ENCODE results near the gene GLI1.
"Not testable (repeated sequence)": the region's sequence is repeated elsewhere in the genome, so short reads cannot be mapped to it uniquely, and the experiment has no call there.

Gene GLI1

GRCh38 chr12:57500213-57500612, 40.6 kb downstream of the GLI1 start:
- DNase-seq = no peak

- not testable (repeated sequence) for DNase-seq
Observed at GRCh38 chr12:57502311-57502969, 42.9 kb downstream of the GLI1 start.

- not testable (repeated sequence) for DNase-seq
Observed at GRCh38 chr12:57506541-57506940, 47.0 kb downstream of the GLI1 start.

GRCh38 chr12:57507796-57508195, 48.2 kb downstream of the GLI1 start:
- not testable (repeated sequence) for DNase-seq

GRCh38 chr12:57511161-57511560, 51.6 kb downstream of the GLI1 start:
- no peak for DNase-seq

- no peak for DNase-seq
Observed at GRCh38 chr12:57511588-57512325, 52.2 kb downstream of the GLI1 start.

- no peak for DNase-seq
Observed at GRCh38 chr12:57512665-57513064, 53.1 kb downstream of the GLI1 start.

- no peak for DNase-seq
Observed at GRCh38 chr12:57513266-57513665, 53.7 kb downstream of the GLI1 start.

GRCh38 chr12:57513677-57514076, 54.1 kb downstream of the GLI1 start:
- not testable (repeated sequence) for DNase-seq

- DNase-seq = not testable (repeated sequence)
Observed at GRCh38 chr12:57514246-57514645, 54.7 kb downstream of the GLI1 start.

GRCh38 chr12:57514720-57515407, 55.3 kb downstream of the GLI1 start:
- no peak for DNase-seq

- DNase-seq = no peak
Observed at GRCh38 chr12:57515408-57515933, 55.9 kb downstream of the GLI1 start.

GRCh38 chr12:57515934-57516541, 56.5 kb downstream of the GLI1 start:
- no peak for DNase-seq

- no peak for DNase-seq
Observed at GRCh38 chr12:57516617-57517153, 57.1 kb downstream of the GLI1 start.

GRCh38 chr12:57517187-57517586, 57.6 kb downstream of the GLI1 start:
- DNase-seq = no peak

GRCh38 chr12:57517718-57518117, 58.1 kb downstream of the GLI1 start:
- not testable (repeated sequence) for DNase-seq

- no peak for DNase-seq
Observed at GRCh38 chr12:57518176-57518919, 58.8 kb downstream of the GLI1 start.

GRCh38 chr12:57518920-57519795, 59.6 kb downstream of the GLI1 start:
- no peak for DNase-seq

GRCh38 chr12:57519796-57520052, 60.1 kb downstream of the GLI1 start:
- DNase-seq = no peak

- peak; percentile 98 to 100 (median 99) for DNase-seq
Observed at GRCh38 chr12:57520053-57520818, 60.7 kb downstream of the GLI1 start, which contains the start of gene DDIT3. Gene DDIT3 (minus strand): TSS chr12:57520514. CDS start chr12:57517406, 3,108 bp downstream.

Measured in activated naive CD4-positive, alpha-beta T cell (primary cell).